ENCODE measurements around the gene CELF6.
A peak's percentile ranks its signal among the peaks of the same experiment; 100 is the strongest.

Gene CELF6

GRCh38 chr15:72319985-72320671, at the start of gene CELF6:
CELF6 (minus strand) TSS chr15:72320157; CDS start chr15:72319874, 283 bp downstream.
- peak; percentile 98 for DNase-seq
- in situ Hi-C loops (cut with MboI; ENCODE audit: low pct_unique_long_range_greater_than_20kb, low sequenced_read_pairs): no loop called here

- in situ Hi-C loops (cut with MboI; ENCODE audit: low pct_unique_long_range_greater_than_20kb, low sequenced_read_pairs): no loop called here
- DNase-seq: peak; percentile 78
These were observed 48.9 kb upstream of the CELF6 start for GRCh38 chr15:72368899-72369298.

- peak; percentile 82 for DNase-seq
- in situ Hi-C loops (cut with MboI; ENCODE audit: low pct_unique_long_range_greater_than_20kb, low sequenced_read_pairs): no loop called here
These were observed 48.4 kb upstream of the CELF6 start for GRCh38 chr15:72368325-72368724.

- in situ Hi-C loops (cut with MboI; ENCODE audit: low pct_unique_long_range_greater_than_20kb, low sequenced_read_pairs): no loop called here
- DNase-seq: peak; percentile 99
These were observed 45.9 kb upstream of the CELF6 start for GRCh38 chr15:72365844-72366243.

GRCh38 chr15:72361176-72361575, 41.2 kb upstream of the CELF6 start:
- no peak for DNase-seq
- in situ Hi-C loops (cut with MboI; ENCODE audit: low pct_unique_long_range_greater_than_20kb, low sequenced_read_pairs): no loop called here

- peak; percentile 73 for DNase-seq
- in situ Hi-C loops (cut with MboI; ENCODE audit: low pct_unique_long_range_greater_than_20kb, low sequenced_read_pairs): no loop called here
These were observed 38.8 kb upstream of the CELF6 start for GRCh38 chr15:72358650-72359171.

GRCh38 chr15:72358121-72358520, 38.2 kb upstream of the CELF6 start:
- in situ Hi-C loops (cut with MboI; ENCODE audit: low pct_unique_long_range_greater_than_20kb, low sequenced_read_pairs): no loop called here
- DNase-seq: no peak

GRCh38 chr15:72354496-72354895, 34.5 kb upstream of the CELF6 start:
- in situ Hi-C loops (cut with MboI; ENCODE audit: low pct_unique_long_range_greater_than_20kb, low sequenced_read_pairs): no loop called here
- no peak for DNase-seq

GRCh38 chr15:72353266-72353665, 33.3 kb upstream of the CELF6 start:
- in situ Hi-C loops (cut with MboI; ENCODE audit: low pct_unique_long_range_greater_than_20kb, low sequenced_read_pairs): no loop called here
- no peak for DNase-seq

- no peak for DNase-seq
- in situ Hi-C loops (cut with MboI; ENCODE audit: low pct_unique_long_range_greater_than_20kb, low sequenced_read_pairs): no loop called here
These were observed 25.8 kb upstream of the CELF6 start for GRCh38 chr15:72345806-72346205.

- in situ Hi-C loops (cut with MboI; ENCODE audit: low pct_unique_long_range_greater_than_20kb, low sequenced_read_pairs): no loop called here
These were observed 25.3 kb upstream of the CELF6 start for GRCh38 chr15:72345280-72345679.

GRCh38 chr15:72344602-72345001, 24.6 kb upstream of the CELF6 start:
- no peak for DNase-seq
- in situ Hi-C loops (cut with MboI; ENCODE audit: low pct_unique_long_range_greater_than_20kb, low sequenced_read_pairs): no loop called here

More at GRCh38 chr15:72345280-72345679, 25.3 kb upstream of the CELF6 start:
- DNase-seq: no peak

GRCh38 chr15:72342385-72342784, 22.4 kb upstream of the CELF6 start:
- peak; percentile 86 for DNase-seq
- in situ Hi-C loops (cut with MboI; ENCODE audit: low pct_unique_long_range_greater_than_20kb, low sequenced_read_pairs): no loop called here

- in situ Hi-C loops (cut with MboI; ENCODE audit: low pct_unique_long_range_greater_than_20kb, low sequenced_read_pairs): no loop called here
- DNase-seq: no peak
These were observed 21.4 kb upstream of the CELF6 start for GRCh38 chr15:72341361-72341760.

- in situ Hi-C loops (cut with MboI; ENCODE audit: low pct_unique_long_range_greater_than_20kb, low sequenced_read_pairs): no loop called here
- no peak for DNase-seq
These were observed 20.4 kb upstream of the CELF6 start for GRCh38 chr15:72340366-72340765.

- peak; percentile 46 for DNase-seq
- in situ Hi-C loops (cut with MboI; ENCODE audit: low pct_unique_long_range_greater_than_20kb, low sequenced_read_pairs): no loop called here
These were observed 19.8 kb upstream of the CELF6 start for GRCh38 chr15:72339777-72340177.

- DNase-seq: no peak
- in situ Hi-C loops (cut with MboI; ENCODE audit: low pct_unique_long_range_greater_than_20kb, low sequenced_read_pairs): no loop called here
These were observed 18.8 kb upstream of the CELF6 start for GRCh38 chr15:72338617-72339321.

GRCh38 chr15:72338148-72338547, 18.2 kb upstream of the CELF6 start:
- in situ Hi-C loops (cut with MboI; ENCODE audit: low pct_unique_long_range_greater_than_20kb, low sequenced_read_pairs): no loop called here
- no peak for DNase-seq

GRCh38 chr15:72334842-72335241, 14.9 kb upstream of the CELF6 start:
- no peak for DNase-seq
- in situ Hi-C loops (cut with MboI; ENCODE audit: low pct_unique_long_range_greater_than_20kb, low sequenced_read_pairs): no loop called here

- no peak for DNase-seq
- in situ Hi-C loops (cut with MboI; ENCODE audit: low pct_unique_long_range_greater_than_20kb, low sequenced_read_pairs): no loop called here
These were observed 11.1 kb upstream of the CELF6 start for GRCh38 chr15:72331021-72331420.

Measured in KBM-7 (cell line).